K562 (cell line): ENCODE results near the gene BTBD3. TPM values are rescaled to one million over a fixed set of nuclear protein-coding genes. Genes with fewer than 3 reads are reported as not detected.

Experiments
- CCNT2 ChIP-seq: IDR thresholded peaks from 2 replicates; pipeline ENCODE4 v1.6.1; 2011; ENCODE audit warnings: borderline replicate concordance, low read depth, mild to moderate bottlenecking, moderate library complexity, mixed read lengths, low read length; ENCODE audit not compliant: insufficient read length; ENCODE audit errors: extremely low read depth
- CXXC5 ChIP-seq: fragments of 250-450 bp; sonication (Bioruptor Pico); IDR thresholded peaks from 2 replicates; pipeline ENCODE4 v1.8.0; 2022; ENCODE audit warnings: inconsistent platforms, mild to moderate bottlenecking, moderate library complexity
- DMBX1 ChIP-seq: fragments of 250-450 bp; sonication (Bioruptor Pico); IDR thresholded peaks from 2 replicates; pipeline ENCODE4 v1.8.0; 2022; ENCODE audit warnings: inconsistent platforms, mild to moderate bottlenecking, moderate library complexity, borderline replicate concordance
- ELF1 ChIP-seq: fragments of 200-800 bp; sonication (Bioruptor generic); IDR thresholded peaks from 2 replicates; pipeline ENCODE4 v1.6.1; 2016; ENCODE audit warnings: missing genetic modification characterization, missing compliant biosample characterization
- EP300 ChIP-seq: IDR thresholded peaks from 2 replicates; pipeline ENCODE4 v1.6.1; 2012; ENCODE audit warnings: low read length, improper control_type of control experiment
- GTF2F1 ChIP-seq: IDR thresholded peaks from 2 replicates; pipeline ENCODE4 v1.6.1; 2011; ENCODE audit warnings: low read depth, low read length, improper control_type of control experiment
- HOXB6 ChIP-seq: fragments of 250-450 bp; sonication (Bioruptor Pico); IDR thresholded peaks from 2 replicates; pipeline ENCODE4 v1.5.1; 2022; ENCODE audit warnings: mild to moderate bottlenecking, borderline replicate concordance
- KDM2B ChIP-seq: fragments of 250-450 bp; sonication (Bioruptor Pico); IDR thresholded peaks from 2 replicates; pipeline ENCODE4 v1.8.0; 2021; ENCODE audit warnings: mild to moderate bottlenecking, moderate library complexity
- MAZ ChIP-seq, 2 experiments: fragments of 450-650 bp in 1 of 2; sonication (generic) in 1 of 2; formaldehyde crosslinking; IDR thresholded peaks in 1 of 2; conservative IDR thresholded peaks in 1 of 2; 2 replicates each; pipeline versions ENCODE4 v1.4.0 to v1.5.0; 2020; ENCODE audit warnings: mild to moderate bottlenecking in 1 of 2, missing genetic modification reagents in 1 of 2
- NRF1 ChIP-seq, 2 experiments: fragments of 450-650 bp; IDR thresholded peaks in 1 of 2; conservative IDR thresholded peaks in 1 of 2; 2 replicates each; pipeline ENCODE4 v1.6.1; 2014; ENCODE audit warnings: mild to moderate bottlenecking in 2 of 2
- PHF20 ChIP-seq: fragments of 450-650 bp; IDR thresholded peaks from 2 replicates; pipeline ENCODE4 v1.6.1; 2018; ENCODE audit not compliant: partially characterized antibody
- POLR2G ChIP-seq: fragments of 200-400 bp; formaldehyde crosslinking; IDR thresholded peaks from 2 replicates; pipeline ENCODE4 v1.6.1; 2017; ENCODE audit warnings: low read depth, mild to moderate bottlenecking, antibody characterized with exemption, low read length, moderate library complexity
- RFX1 ChIP-seq: fragments of 450-650 bp; IDR thresholded peaks from 2 replicates; pipeline ENCODE4 v1.6.1; 2016; ENCODE audit warnings: mild to moderate bottlenecking, moderate library complexity
- SP1 ChIP-seq: sonication (generic); formaldehyde crosslinking; IDR thresholded peaks from 2 replicates; pipeline ENCODE4 v1.8.1; 2022; ENCODE audit warnings: mild to moderate bottlenecking, missing genetic modification reagents
- TBP ChIP-seq: optimal IDR thresholded peaks from 2 replicates; pipeline ENCODE3; 2011; ENCODE audit warnings: low read depth, low read length, improper control_type of control experiment
- ZBTB11 ChIP-seq, 3 experiments: fragments of 200-800 bp in 1 of 3; fragments of 250-450 bp in 1 of 3; fragments of 450-650 bp in 1 of 3; sonication (Bioruptor Pico) in 1 of 3; sonication (Bioruptor generic) in 1 of 3; formaldehyde crosslinking in 1 of 3; IDR thresholded peaks; 2 replicates each; pipeline versions ENCODE4 v1.6.1 to v1.8.0; 2016 to 2022; ENCODE audit warnings: mild to moderate bottlenecking in 2 of 3, missing genetic modification characterization in 2 of 3, missing compliant biosample characterization in 1 of 3, moderate library complexity in 1 of 3
- ZKSCAN8 ChIP-seq: fragments of 200-800 bp; sonication (Bioruptor generic); IDR thresholded peaks from 2 replicates; pipeline ENCODE4 v1.6.1; 2016; ENCODE audit warnings: missing genetic modification characterization, missing compliant biosample characterization
- ZNF143 ChIP-seq: sonication (generic); formaldehyde crosslinking; IDR thresholded peaks from 2 replicates; pipeline ENCODE4 v1.9.0; 2022; ENCODE audit warnings: mild to moderate bottlenecking, missing genetic modification reagents
- ZNF75A ChIP-seq: fragments of 450-650 bp; formaldehyde crosslinking; IDR thresholded peaks from 2 replicates; pipeline ENCODE4 v1.4.0; 2020; ENCODE audit warnings: mild to moderate bottlenecking
- ZNF76 ChIP-seq: fragments of 250-450 bp; sonication (Bioruptor Pico); IDR thresholded peaks from 2 replicates; pipeline ENCODE4 v1.4.0; 2020; ENCODE audit warnings: mild to moderate bottlenecking, moderate library complexity, borderline replicate concordance
- ZNF766 ChIP-seq: fragments of 200-800 bp; sonication (Bioruptor generic); conservative IDR thresholded peaks from 2 replicates; pipeline ENCODE4 v1.6.1; 2016; ENCODE audit warnings: missing genetic modification characterization, missing compliant biosample characterization
- polyA plus RNA-seq, 8 experiments: library from polyadenylated mRNA; depleted of rRNA in 4 of 8; stranded (reverse) in 5 of 8; unstranded in 3 of 8; fragments of >200 nt; fragmentation: Nextera tagmentation in 2 of 8; fragmentation: Illumina TruSeq in 1 of 8; extraction: Ambion mirVana in 2 of 8; extraction: Trizol in 1 of 8; gene quantifications; 2 replicates each; pipeline versions ENCODE4 v1.2.1 to v1.2.3, GENCODE V29; 2011 to 2014; ENCODE audit warnings: inconsistent platforms in 1 of 8, missing spikeins in 1 of 8
- total RNA-seq, 7 experiments: library from RNA; depleted of rRNA in 6 of 7; stranded (reverse); fragments of >200 nt in 6 of 7; fragmentation: Illumina TruSeq in 2 of 7; extraction: Trizol in 2 of 7; gene quantifications; 2 replicates each; pipeline versions ENCODE4 v1.2.1 to v1.2.3, GENCODE V29; 2011 to 2021; ENCODE audit warnings: low replicate concordance in 1 of 7
- TF ChIP-seq, protein P1 (sequence below): fragments of 250-450 bp; sonication (Bioruptor Pico); IDR thresholded peaks from 2 replicates; pipeline ENCODE4 v1.4.0; 2020; ENCODE audit warnings: mild to moderate bottlenecking

The BTBD3 gene
- total and polyA plus RNA-seq, 9 of the 15 experiments (the other 6 are each of a cell fraction or from before 2014, with no cell fraction given), result 1.8 to 11.4 (median 6.4) TPM

DNA sequence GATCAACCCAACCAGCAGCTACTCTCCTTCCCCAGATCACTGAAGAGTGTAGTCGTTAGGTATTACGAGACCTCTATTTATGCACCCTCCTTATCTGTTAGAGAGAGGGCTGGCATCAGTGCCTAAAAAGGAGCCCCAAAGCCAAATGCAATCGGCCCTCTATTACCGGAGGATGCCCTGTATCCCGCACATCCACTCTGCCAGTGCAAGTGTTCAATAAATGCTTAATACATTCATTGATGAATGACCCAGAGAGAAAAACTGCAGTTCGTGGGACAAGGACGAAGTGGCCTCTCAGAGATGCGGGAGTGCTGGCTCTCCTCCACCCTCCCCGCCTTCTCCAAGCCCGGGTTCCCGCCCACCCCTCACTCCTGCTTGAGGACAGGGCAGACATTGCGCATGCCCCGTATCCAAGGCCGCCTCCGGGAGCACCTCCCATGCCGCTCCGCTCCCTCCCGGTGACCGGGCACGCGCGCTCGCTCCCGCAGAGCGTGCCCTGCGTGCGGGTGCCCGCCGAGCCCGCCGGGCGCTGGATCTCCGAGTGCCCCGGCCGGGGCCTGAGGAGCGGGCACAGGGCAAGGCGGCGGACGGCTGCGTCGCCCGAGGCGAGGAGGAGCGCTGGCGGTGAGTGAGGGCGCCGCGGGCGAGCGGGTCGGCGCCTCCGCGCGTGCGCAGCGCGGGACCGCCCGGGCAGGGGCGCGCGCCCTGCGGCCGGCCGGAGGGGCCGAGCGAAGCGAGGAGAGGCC, 27.2 kb upstream of the BTBD3 start (continued):
- TF ChIP-seq, protein P1, sequence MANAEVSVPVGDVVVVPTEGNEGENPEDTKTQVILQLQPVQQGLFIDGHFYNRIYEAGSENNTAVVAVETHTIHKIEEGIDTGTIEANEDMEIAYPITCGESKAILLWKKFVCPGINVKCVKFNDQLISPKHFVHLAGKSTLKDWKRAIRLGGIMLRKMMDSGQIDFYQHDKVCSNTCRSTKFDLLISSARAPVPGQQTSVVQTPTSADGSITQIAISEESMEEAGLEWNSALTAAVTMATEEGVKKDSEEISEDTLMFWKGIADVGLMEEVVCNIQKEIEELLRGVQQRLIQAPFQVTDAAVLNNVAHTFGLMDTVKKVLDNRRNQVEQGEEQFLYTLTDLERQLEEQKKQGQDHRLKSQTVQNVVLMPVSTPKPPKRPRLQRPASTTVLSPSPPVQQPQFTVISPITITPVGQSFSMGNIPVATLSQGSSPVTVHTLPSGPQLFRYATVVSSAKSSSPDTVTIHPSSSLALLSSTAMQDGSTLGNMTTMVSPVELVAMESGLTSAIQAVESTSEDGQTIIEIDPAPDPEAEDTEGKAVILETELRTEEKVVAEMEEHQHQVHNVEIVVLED (CRISPR knock-in tag), result peak; percentile 76
- TF ChIP-seq RFX1 (peak; percentile 24; the same call in 1 of the 2 replicates), KDM2B (CRISPR knock-in tag) (no peak), ZNF766 (CRISPR knock-in tag) (peak; percentile 80), ZNF143 (CRISPR knock-in tag) (no peak), TBP (no peak), CCNT2 (peak; percentile 12), MAZ (CRISPR knock-in tag; conservative IDR thresholded peaks at IDR 0.05 in 1 of 2, IDR thresholded peaks at IDR 0.05 in 1 of 2) (no peak), DMBX1 (peak; percentile 59; the same call in 1 of the 2 replicates), GTF2F1 (no peak), ZBTB11 (CRISPR knock-in tag; IDR thresholded peaks at IDR 0.05) (peak in 1 of 3 experiments; percentile 47; a peak in 2 of 6 replicates), ELF1 (tag) (no peak), ZNF75A (CRISPR knock-in tag) (no peak), CXXC5 (CRISPR knock-in tag) (peak; percentile 33; the same call in 1 of the 2 replicates), ZNF76 (CRISPR knock-in tag) (no peak), NRF1 (conservative IDR thresholded peaks at IDR 0.05 in 1 of 2, IDR thresholded peaks at IDR 0.05 in 1 of 2) (peak; percentile 80 to 83), POLR2G (peak; percentile 62), SP1 (no peak), ZKSCAN8 (no peak), EP300 (no peak), PHF20 (no peak), HOXB6 (CRISPR knock-in tag) (no peak)
